Esophagus squamous epithelium (tissue), 5 donors: Measurements from ENCODE around the gene BRIP1. TPM values are rescaled to one million over a fixed set of nuclear protein-coding genes. Genes with fewer than 3 reads are reported as not detected.
"Not testable (repeated sequence)": the region's sequence is repeated elsewhere in the genome, so short reads cannot be mapped to it uniquely, and the experiment has no call there.

Source experiments
- DNase-seq: peaks from one replicate; lab custom pipeline; 2025; lab: John Stamatoyannopoulos, UW
- H3K27ac ChIP-seq, 4 donors: fragments of 200-600 bp; sonication (generic); one replicate each; pipeline ENCODE4 v1.5.1; 2016 to 2019; ENCODE audit warnings: mild to moderate bottlenecking in 1 of 4
- H3K27me3 ChIP-seq, 4 donors: fragments of 200-600 bp; sonication (generic); 1 replicate in 3 of 4; 2 replicates in 1 of 4; pipeline versions ENCODE4 v1.5.1 to v1.6.0; 2017 to 2021; ENCODE audit warnings: antibody characterized with exemption in 1 of 4
- H3K36me3 ChIP-seq, 3 donors: fragments of 200-600 bp; sonication (generic); one replicate each; pipeline ENCODE4 v1.5.1; 2016 to 2019
- H3K4me1 ChIP-seq, 3 donors: fragments of 200-600 bp; sonication (generic); one replicate each; pipeline ENCODE4 v1.5.1; 2017 to 2019
- H3K4me3 ChIP-seq, 4 donors: fragments of 200-600 bp; sonication (generic); 1 replicate in 3 of 4; 2 replicates in 1 of 4; pipeline ENCODE4 v1.5.1; 2016 to 2019; ENCODE audit warnings: mild to moderate bottlenecking in 2 of 4, moderate library complexity in 1 of 4
- H3K9me3 ChIP-seq, 3 donors: fragments of 200-600 bp; sonication (generic); one replicate each; pipeline ENCODE4 v1.5.1; 2016 to 2019
- CTCF ChIP-seq, 6 experiments: fragments of 450-650 bp in 4 of 6; fragments of 200-600 bp in 2 of 6; sonication (generic) in 2 of 6; IDR thresholded peaks; one replicate each; pipeline ENCODE4 v1.5.1; 2016 to 2019; ENCODE audit warnings: antibody characterized with exemption in 6 of 6, mild to moderate bottlenecking in 4 of 6, moderate library complexity in 4 of 6
- POLR2A ChIP-seq, 4 donors: fragments of 450-650 bp; IDR thresholded peaks; one replicate each; pipeline ENCODE4 v1.6.1; 2017; ENCODE audit warnings: antibody characterized with exemption in 4 of 4, mild to moderate bottlenecking in 4 of 4, moderate library complexity in 3 of 4
- WGBS, 2 donors: methylation state at CpG; one replicate each; pipeline ENCODE4 v1.1.5; 2018; 5-methylcytosine and 5-hydroxymethylcytosine counted together
- intact Hi-C: fragments of 100-400 bp; cut with DNase I; formaldehyde crosslinking; loops from one replicate; pipeline ENCODE4 v1.15.0; 2022
- total RNA-seq, 4 donors: library from RNA; depleted of rRNA; stranded (reverse); fragments of >200 nt; gene quantifications; one replicate each; pipeline ENCODE4 v1.1.0, GENCODE V29; 2016
- donor health status: DM: yes; HTN: yes; CAD: no.

Gene BRIP1
- total RNA-seq, 4 donors from 2014 or later = 1.6 to 7.0 (median 3.2) TPM

GRCh38 chr17:61733021-61733420, 130.3 kb downstream of the BRIP1 start:
- no peak overlapping the region for H3K4me3 ChIP-seq
- intact Hi-C loops = no loop called here
- no peaks in the 10 kb centered on the region for H3K27me3 ChIP-seq
- H3K4me1 ChIP-seq = no peaks in the 10 kb centered on the region
- no peak for DNase-seq
- no peaks in the 10 kb centered on the region for H3K9me3 ChIP-seq
- peaks cover 0 to 6% (median 0%) of the 10 kb centered on the region in 3 donors for H3K36me3 ChIP-seq
- H3K27ac ChIP-seq = no peak overlapping the region
- whole genome bisulfite sequencing, 2 donors = 98 to 99% methylated on average over 5 of the region's 5 CpGs
- TF ChIP-seq POLR2A (IDR thresholded peaks at IDR 0.05) (no peak), CTCF (IDR thresholded peaks at IDR 0.05) (no peak)

GRCh38 chr17:61732169-61732568, 131.2 kb downstream of the BRIP1 start:
- intact Hi-C loops = no loop called here
- H3K4me3 ChIP-seq = no peak overlapping the region
- H3K9me3 ChIP-seq = no peaks in the 10 kb centered on the region
- 64 to 65% methylated on average over 3 of the region's 3 CpGs for WGBS, 2 donors
- no peak for DNase-seq
- H3K36me3 ChIP-seq = no peaks in the 10 kb centered on the region
- no peaks in the 10 kb centered on the region for H3K4me1 ChIP-seq
- no peak for TF ChIP-seq POLR2A (IDR thresholded peaks at IDR 0.05)
- no peak for TF ChIP-seq CTCF (IDR thresholded peaks at IDR 0.05)
- no peak overlapping the region for H3K27ac ChIP-seq
- H3K27me3 ChIP-seq = no peaks in the 10 kb centered on the region

- DNase-seq = no peak
- Histone ChIP-seq H3K9me3 (no peaks in the 10 kb centered on the region), H3K4me1 (no peaks in the 10 kb centered on the region), H3K27me3 (no peaks in the 10 kb centered on the region), H3K36me3 (no peaks in the 10 kb centered on the region), H3K27ac (no peak overlapping the region), H3K4me3 (no peak overlapping the region)
- TF ChIP-seq CTCF (IDR thresholded peaks at IDR 0.05) = no peak
- TF ChIP-seq POLR2A (IDR thresholded peaks at IDR 0.05) = no peak
- intact Hi-C loops = no loop called here
Measured at GRCh38 chr17:61731330-61731729, 132.0 kb downstream of the BRIP1 start.

- WGBS, 2 donors = 85 to 95% methylated on average over 5 of the region's 5 CpGs
- TF ChIP-seq POLR2A (IDR thresholded peaks at IDR 0.05) (no peak), CTCF (IDR thresholded peaks at IDR 0.05) (no peak)
- Histone ChIP-seq H3K4me3 (no peak overlapping the region), H3K36me3 (no peaks in the 10 kb centered on the region), H3K27ac (no peak overlapping the region), H3K9me3 (no peaks in the 10 kb centered on the region), H3K4me1 (no peaks in the 10 kb centered on the region), H3K27me3 (no peaks in the 10 kb centered on the region)
- intact Hi-C loops = no loop called here
- no peak for DNase-seq
Measured at GRCh38 chr17:61729690-61730268, 133.5 kb downstream of the BRIP1 start.

- no peak for TF ChIP-seq CTCF (IDR thresholded peaks at IDR 0.05)
- TF ChIP-seq POLR2A (IDR thresholded peaks at IDR 0.05) = no peak
- WGBS, 2 donors = 68 to 78% methylated on average over 3 of the region's 3 CpGs
- Histone ChIP-seq H3K9me3 (no peaks in the 10 kb centered on the region), H3K27me3 (no peaks in the 10 kb centered on the region), H3K4me1 (no peaks in the 10 kb centered on the region), H3K4me3 (no peak overlapping the region), H3K36me3 (no peaks in the 10 kb centered on the region), H3K27ac (no peak overlapping the region)
- intact Hi-C loops = no loop called here
- DNase-seq = no peak
Measured at GRCh38 chr17:61728297-61728836, 135.0 kb downstream of the BRIP1 start.

GRCh38 chr17:61727798-61728197, 135.5 kb downstream of the BRIP1 start:
- H3K36me3 ChIP-seq, H3K27ac ChIP-seq, DNase-seq, H3K4me1 ChIP-seq, intact Hi-C loops, H3K9me3 ChIP-seq, H3K4me3 ChIP-seq, H3K27me3 ChIP-seq: not testable (repeated sequence)
- 98 to 99% methylated on average over 8 of the region's 8 CpGs for WGBS, 2 donors
